Stimulated activated CD4-positive, alpha-beta T cell treated with anti-CD3 and anti-CD28 coated beads, Interleukin-1b, Interleukin-23, amount 100 ng/mL, for 24 hours (primary cell): Measurements from ENCODE around the gene ACRV1.

Experiments used
- DNase-seq, 4 experiments: peaks; one replicate each; pipeline ENCODE4 v3.0.0-alpha.2; 2020; ENCODE audit warnings: low read depth in 4 of 4, low spot score in 1 of 4

ACRV1 gene

DNA sequence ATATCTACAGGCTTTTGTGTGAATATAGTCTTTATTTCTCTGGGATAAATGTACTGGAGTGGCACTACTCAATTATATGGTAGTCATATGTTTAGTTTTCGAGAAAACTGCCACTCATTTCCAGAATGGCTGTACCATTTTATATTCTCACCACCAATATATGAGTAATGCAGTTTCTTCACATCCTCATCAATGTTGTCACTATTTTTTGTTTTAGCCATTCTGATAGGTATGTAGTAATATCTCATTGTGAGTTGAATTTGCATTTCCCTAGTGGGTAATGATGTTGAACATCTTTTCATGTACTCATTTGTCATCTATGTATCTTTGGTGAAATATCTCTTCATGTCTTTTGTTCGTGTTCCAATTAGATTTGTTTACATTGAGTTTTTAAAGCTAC, 18.0 kb downstream of the ACRV1 start:
- DNase-seq: no peak

DNA sequence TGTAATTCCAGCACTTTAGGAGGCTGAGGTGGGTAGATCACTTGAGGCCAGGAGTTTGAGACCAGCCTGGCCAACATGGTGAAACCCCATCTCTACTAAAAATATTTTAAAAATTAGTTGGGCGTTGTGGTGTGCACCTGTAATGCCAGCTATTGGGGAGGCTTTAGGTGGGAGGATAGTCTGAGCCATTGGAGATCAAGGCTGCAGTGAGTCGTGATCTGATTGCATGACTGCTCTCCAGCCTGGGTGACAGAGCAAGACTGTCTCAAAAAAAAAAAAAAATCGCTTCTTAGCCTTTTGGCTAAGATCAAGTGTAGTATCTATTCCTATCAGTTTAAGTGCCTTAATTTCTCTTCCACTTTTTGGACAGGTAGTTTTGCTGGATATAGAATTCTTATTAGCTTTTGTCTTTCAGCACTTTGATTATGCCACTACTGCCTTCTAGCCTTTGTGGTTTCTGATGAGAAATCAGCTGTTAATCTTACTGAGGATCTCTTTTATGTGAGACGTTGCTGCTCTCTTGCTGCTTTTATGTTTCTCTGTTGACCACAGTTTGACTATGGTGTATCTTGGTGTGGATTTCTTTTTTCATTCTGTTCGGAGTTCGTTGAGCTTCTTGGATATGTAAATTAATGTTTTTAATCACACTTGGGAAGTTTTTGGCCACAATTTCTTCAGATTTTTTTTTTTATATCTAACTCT, 31.0 kb downstream of the ACRV1 start:
- no peak for DNase-seq

DNA sequence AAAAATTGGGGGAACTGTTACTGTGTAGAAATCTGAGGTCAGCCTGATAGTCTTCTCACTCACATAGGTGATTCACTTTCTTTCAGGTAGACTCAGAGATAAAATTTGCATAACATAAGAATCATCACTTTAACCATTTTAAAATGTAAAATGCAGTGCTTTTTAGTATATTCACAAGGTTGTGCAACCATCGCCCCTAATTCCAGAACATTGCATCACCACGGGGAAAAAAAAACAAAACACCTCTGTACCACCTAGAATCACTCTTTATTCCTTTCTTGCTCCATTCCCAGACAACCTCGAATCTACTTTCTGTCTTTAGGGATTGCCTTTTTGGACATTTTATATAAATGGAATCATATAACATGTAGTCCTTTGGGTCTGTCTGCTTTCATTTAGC, 34.8 kb downstream of the ACRV1 start:
- no peak for DNase-seq

DNA sequence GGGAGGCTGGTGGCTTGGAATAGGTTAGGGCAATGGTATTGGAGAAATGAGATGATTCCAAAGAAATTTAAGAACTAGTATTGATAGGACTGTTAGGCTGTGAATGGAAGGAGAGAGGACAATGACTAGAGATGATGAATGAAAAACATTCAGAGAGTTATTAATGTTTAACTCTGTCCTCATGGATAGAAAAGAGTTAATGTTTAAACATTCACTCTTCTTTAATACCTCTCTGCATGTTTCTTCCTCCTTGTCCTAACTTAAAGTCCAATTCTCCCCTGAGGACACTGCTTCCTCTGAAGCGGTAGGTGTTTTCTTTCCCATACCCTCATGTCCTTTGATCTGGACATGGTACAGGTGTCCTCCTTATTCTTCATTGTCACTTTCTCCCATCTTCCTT, 42.3 kb downstream of the ACRV1 start:
- no peak for DNase-seq

DNA sequence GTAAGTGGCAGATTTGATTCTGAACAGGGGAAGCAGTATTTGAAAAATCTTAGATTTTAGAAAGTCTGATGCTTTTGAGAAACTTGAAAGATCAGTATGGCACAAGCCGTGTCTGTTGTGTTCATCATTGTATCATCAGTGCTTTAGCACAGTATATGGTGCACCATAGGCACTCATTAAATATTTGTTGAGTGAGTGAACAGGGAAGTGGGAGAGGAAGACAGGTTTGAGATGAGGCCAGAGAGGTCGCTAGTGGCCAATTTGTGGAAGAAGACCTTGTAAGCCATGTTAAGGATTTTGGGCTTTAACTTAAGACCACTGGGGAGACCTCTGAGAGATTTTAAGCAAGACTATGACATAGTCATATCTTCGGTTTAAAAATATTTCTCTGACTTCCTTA, 42.8 kb downstream of the ACRV1 start:
- DNase-seq: no peak

DNA sequence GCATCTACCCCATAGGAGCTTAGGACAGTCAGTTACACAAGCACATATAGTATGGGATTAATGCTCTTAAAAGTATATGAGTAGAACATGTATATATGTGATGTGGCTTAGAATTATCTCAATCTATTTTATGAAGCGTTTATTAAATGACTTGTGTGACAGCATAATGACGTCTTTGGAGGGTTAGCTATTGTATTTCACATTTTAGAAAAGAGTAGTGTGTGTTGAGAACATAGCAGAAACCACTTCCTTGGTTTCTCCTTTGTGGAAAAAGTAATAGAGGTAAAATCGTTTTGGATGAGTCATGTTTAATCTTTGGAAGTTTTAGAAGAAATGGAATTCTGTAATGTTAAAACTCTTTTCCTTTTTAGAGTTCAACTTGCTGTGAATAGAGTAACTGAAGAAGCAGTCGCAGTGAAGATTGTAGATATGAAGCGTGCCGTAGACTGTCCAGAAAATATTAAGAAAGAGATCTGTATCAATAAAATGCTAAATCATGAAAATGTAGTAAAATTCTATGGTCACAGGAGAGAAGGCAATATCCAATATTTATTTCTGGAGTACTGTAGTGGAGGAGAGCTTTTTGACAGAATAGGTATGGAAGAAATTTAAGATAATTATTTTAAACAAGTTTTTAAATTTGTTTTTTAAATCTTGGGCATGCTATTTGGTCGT, 53.3 kb downstream of the ACRV1 start:
- no peak for DNase-seq

DNA sequence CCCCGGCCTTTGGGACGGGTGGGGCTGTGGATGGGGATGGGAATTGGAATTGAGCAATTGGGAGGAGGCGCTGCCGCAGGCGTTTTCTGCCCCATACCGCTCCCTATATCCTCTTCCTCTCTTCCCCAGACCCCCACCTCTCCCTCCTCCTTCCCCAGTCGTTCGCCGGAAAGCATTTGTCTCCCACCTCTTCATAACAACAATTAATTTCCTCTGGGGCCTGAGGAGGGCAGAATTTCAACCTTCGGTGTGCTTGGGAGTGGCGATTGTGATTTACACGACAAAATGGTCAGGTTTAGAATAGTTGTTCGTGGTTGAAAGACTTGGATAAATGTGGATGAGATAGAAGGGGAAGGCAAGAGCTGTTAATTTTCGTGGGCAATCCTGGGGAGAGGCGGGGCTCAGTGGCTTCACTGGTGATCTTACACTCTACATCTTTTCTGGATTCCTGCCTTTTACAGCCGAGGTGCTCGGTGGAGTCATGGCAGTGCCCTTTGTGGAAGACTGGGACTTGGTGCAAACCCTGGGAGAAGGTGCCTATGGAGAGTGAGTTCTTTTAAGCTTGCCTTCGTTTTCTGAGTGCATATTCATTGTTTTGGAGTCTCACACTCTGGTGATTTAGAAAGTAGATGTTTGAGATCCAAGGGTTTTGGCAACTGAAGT, 54.2 kb downstream of the ACRV1 start:
- peak in 1 of 4 experiments; percentile 5 for DNase-seq

DNA sequence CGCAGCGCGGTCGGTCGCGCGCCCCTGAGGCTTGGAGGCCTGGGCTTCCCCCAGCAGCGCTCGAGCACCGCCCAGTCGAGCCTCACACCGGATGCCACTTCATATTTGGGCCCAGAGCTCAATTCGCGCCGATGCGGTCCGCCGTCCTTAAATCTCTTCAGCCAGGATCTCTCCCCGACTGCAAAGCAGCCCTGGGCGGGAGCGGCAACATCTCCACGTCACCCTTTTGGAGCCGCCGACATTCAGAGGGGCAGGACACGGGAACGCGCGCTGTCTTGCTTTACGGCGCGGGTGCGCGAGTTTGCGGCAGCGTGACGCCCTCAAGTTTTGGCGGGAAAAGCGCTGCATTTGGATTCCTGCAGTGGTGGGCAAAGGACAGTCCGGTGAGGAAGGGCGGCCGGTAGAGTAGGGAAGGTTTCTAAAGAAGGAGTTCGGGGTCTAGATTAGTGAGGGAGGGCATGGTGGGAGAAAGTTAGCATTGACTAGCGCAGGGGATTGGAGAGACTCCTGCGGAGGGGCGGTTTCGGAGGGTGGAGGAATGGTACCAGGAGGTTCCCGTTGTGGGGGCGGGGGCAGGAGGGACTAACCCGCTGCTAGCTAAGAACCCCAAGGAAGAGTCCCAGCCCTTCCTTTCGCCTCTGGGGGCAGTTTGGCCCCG, 54.9 kb downstream of the ACRV1 start:
- DNase-seq: peak; percentile 67 to 84 (median 80)

DNA sequence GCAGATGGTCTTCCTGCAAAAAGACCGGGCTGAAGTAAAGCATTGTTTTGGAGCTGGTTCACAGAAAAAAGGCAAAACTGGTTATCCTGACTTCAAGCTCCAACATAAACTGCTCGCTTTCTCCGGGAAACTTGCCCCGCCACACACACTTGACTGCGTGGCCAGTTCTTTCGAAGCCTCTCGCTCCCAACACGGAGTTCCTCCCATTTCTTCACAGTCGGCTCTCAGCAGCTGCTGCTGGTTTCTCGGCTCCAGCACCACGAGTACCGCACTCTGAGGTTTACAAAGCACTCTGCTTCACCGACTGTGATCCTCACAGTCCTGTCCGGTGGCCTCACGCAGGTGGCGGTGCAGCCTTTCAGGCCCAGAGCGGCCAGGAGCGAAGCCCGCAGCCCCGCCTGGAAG, 55.4 kb downstream of the ACRV1 start:
- DNase-seq: no peak

DNA sequence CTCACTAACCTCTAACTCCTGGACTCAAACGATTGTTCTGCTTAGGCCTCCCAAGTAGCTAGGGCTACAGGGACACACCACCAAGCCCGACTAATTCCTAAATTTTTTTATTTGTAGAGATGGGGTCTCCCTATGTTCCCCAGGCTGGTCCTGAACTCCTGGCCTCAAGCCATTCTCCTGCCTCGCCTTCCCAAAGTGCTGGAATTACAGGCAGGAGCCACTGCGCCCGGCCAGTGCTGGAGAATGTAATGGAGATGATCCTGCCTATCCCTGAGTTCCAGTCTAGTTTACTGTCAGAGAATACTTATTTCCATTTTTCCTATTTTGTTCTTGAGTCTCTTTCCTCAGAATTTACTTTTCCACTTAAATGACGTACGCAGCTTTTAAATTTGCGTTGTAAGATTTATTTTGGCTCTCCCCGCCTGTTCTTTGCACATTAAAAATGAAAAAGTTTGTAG, 55.9 kb downstream of the ACRV1 start, which contains the start of gene CHEK1:
Gene CHEK1 (plus strand): TSS at position 408 of the 458 bp plus-strand sequence. CDS start 1,606 bp downstream, outside the sequence.
- DNase-seq: no peak

DNA sequence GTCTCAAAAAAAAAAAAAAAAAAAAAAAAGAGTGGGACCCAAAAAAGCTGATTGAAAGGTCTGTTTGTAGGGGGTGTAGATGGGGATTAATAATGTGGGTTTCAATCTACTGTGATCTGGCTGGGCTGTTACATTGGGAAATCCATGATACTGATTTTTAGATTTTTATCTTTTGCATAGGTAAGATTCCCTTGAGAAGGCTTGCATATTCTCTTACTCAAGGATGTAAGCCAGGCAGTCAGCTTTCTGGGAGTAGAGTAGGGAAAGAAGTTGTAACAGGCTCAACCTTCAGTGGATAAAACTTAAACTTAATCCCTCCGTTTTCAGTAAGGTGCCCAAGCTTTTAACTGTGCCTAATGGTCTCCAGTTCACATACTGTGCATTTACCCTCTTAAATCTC, 57.6 kb downstream of the ACRV1 start:
- no peak for DNase-seq

DNA sequence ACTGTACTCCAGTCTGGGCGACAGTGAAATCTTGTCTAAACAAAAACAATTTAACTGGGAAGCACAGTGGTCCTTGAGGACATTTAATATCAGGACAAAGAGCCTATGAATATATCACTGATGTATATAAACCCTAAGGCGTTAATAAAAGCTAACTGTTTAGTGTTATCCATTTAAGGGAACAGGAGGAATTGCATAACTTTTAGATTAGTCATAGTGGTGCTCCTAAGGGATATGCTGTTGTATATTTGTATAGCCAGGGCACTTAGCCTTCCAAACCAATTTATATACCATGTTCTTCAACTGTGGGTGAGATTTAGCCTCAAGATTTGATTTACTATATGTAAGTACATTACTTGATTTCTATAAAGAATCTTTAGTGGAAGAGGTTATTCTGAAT, 58.7 kb downstream of the ACRV1 start:
- no peak for DNase-seq
